HG03378 (cell line): Measurements from ENCODE around the gene MAP3K21.

Experiments
- ATAC-seq: cut with Tn5 transposase; IDR thresholded peaks from one replicate; pipeline ENCODE4 v1.9.1; 2021; ENCODE audit warnings: mild to moderate bottlenecking, moderate library complexity; ENCODE audit not compliant: unreplicated experiment

Gene MAP3K21

GRCh38 chr1:233357595-233358397, 30.3 kb downstream of the MAP3K21 start:
- ATAC-seq = no peak

- ATAC-seq = no peak
These were observed 31.9 kb downstream of the MAP3K21 start for GRCh38 chr1:233359431-233359830.

- ATAC-seq = no peak
These were observed 32.4 kb downstream of the MAP3K21 start for GRCh38 chr1:233359905-233360304.

- no peak for ATAC-seq
These were observed 33.1 kb downstream of the MAP3K21 start for GRCh38 chr1:233360525-233361102.

- no peak for ATAC-seq
These were observed 34.4 kb downstream of the MAP3K21 start for GRCh38 chr1:233361876-233362275.

GRCh38 chr1:233362743-233363142, 35.2 kb downstream of the MAP3K21 start:
- no peak for ATAC-seq

GRCh38 chr1:233364026-233364425, 36.5 kb downstream of the MAP3K21 start:
- no peak for ATAC-seq

DNA sequence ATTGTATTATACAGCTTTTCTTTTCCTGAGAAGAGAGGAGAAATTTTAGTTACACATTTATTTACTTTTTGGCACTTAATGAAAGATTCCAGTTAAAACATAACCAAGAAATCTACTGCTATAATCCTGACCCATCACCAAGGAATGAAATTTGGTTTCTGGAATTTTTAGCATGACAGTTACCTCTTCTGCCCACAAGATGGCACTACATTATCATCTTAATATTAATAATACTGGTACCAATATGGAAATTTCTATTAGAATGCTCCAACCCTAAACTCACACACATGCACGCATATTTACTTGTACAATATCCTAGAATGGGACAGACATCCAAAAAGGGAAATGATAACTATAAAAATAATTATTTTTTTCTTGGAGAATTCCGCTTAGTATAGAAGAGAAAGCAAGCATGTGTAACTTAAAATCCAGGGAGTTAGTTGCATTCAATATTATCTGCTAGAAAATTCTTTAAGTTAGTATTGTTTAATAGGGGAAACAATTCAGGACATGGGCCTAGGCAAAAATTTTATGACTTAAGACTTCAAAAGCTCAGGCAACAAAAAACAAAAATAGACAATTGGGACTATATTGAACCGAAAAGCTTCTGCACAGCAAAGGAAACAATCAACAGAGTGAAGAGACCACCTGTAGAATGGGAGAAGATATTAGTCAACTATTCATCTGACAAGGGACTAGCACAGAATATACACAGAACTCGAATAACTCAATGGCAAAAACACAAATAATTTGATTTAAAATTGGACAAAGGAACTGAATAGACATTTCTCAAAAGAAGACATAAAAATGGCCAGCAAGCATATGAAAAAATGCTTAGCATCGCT, 37.4 kb downstream of the MAP3K21 start:
- no peak for ATAC-seq

GRCh38 chr1:233366575-233366974, 39.1 kb downstream of the MAP3K21 start:
- ATAC-seq = no peak

- ATAC-seq = no peak
These were observed 39.7 kb downstream of the MAP3K21 start for GRCh38 chr1:233367057-233367803.

GRCh38 chr1:233368106-233368788, 40.7 kb downstream of the MAP3K21 start:
- no peak for ATAC-seq

GRCh38 chr1:233368789-233369130, 41.2 kb downstream of the MAP3K21 start:
- no peak for ATAC-seq

GRCh38 chr1:233372218-233373120, 44.9 kb downstream of the MAP3K21 start:
- ATAC-seq = no peak

GRCh38 chr1:233373226-233373625, 45.7 kb downstream of the MAP3K21 start:
- ATAC-seq = no peak

- ATAC-seq = no peak
These were observed 48.1 kb downstream of the MAP3K21 start for GRCh38 chr1:233375653-233376052.

GRCh38 chr1:233376382-233377110, 49.0 kb downstream of the MAP3K21 start:
- no peak for ATAC-seq

DNA sequence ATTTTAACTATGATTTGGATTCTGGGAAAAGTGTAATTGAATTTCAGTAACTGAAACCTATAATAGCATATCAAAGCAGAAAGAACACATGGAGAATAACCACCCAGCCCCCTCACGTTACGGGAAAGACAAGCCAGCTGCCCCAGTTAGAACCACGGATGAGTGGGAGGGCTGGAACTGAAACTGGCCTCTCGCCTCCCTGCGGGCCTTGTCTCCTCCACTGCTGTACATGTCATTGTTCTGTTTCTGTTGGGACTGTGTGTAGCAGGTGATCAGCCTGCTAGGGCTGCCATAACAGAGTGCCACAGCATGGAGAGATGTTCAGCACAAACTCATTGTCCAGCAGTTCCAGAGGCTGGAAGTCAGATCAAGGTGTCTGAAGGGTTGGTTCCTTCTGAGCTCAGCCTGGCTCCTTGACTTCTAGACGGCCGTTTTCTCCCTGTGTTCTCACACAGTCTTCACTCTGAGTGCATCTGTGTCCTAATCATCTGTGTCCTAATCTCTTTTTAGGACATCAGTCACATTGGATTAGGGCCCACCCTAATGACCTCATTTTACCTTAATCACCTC, 52.4 kb downstream of the MAP3K21 start:
- ATAC-seq = no peak

DNA sequence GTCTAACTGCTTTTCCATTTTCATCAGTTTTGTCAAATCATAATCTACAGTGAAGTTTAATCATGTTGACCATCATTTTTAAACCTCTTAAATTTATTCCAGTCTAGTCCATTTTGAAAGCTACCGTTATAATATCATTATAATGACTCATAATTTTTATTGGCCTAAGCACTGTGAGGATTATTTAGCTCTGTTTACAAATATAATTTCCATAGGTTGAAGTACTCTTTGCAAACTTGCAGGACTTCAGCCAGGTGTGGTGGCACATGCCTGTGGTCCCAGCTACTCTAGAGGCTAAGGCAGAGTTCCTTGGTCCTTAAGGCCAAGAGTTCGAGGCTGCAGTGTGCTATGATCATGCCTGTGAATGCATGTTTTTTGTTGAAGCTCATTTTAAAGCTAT, 54.3 kb downstream of the MAP3K21 start:
- ATAC-seq = no peak
